HG03159 (cell line): Measurements from ENCODE around the gene MVD.

Experiments
- ATAC-seq: cut with Tn5 transposase; IDR thresholded peaks from one replicate; pipeline ENCODE4 v1.9.1; 2021; ENCODE audit warnings: mild to moderate bottlenecking, moderate library complexity; ENCODE audit not compliant: unreplicated experiment

Gene MVD

GRCh38 chr16:88642881-88643643, 19.8 kb downstream of the MVD start:
- ATAC-seq: no peak

GRCh38 chr16:88640498-88641247, 22.2 kb downstream of the MVD start:
- no peak for ATAC-seq

GRCh38 chr16:88640039-88640495, 22.8 kb downstream of the MVD start:
- no peak for ATAC-seq

- no peak for ATAC-seq
These were observed 23.5 kb downstream of the MVD start for GRCh38 chr16:88639231-88640038.

- ATAC-seq: no peak
These were observed 24.3 kb downstream of the MVD start, which contains the start of gene IL17C for GRCh38 chr16:88638323-88639230. Gene IL17C (plus strand): TSS chr16:88638572. CDS start chr16:88638642, 70 bp downstream.

GRCh38 chr16:88636488-88637265, 26.2 kb downstream of the MVD start:
- ATAC-seq: no peak

GRCh38 chr16:88635671-88636319, 27.1 kb downstream of the MVD start:
- no peak for ATAC-seq

- ATAC-seq: no peak
These were observed 27.8 kb downstream of the MVD start for GRCh38 chr16:88634994-88635670.

- ATAC-seq: peak; percentile 39
These were observed 28.5 kb downstream of the MVD start for GRCh38 chr16:88634141-88634993.

GRCh38 chr16:88633684-88634140, 29.2 kb downstream of the MVD start:
- ATAC-seq: peak; percentile 27

- ATAC-seq: no peak
These were observed 30.3 kb downstream of the MVD start for GRCh38 chr16:88632587-88632930.

- no peak for ATAC-seq
These were observed 30.8 kb downstream of the MVD start for GRCh38 chr16:88631920-88632586.

- ATAC-seq: no peak
These were observed 31.5 kb downstream of the MVD start for GRCh38 chr16:88631384-88631783.

- no peak for ATAC-seq
These were observed 31.9 kb downstream of the MVD start for GRCh38 chr16:88630941-88631340.

- no peak for ATAC-seq
These were observed 32.5 kb downstream of the MVD start for GRCh38 chr16:88630433-88630832.

- ATAC-seq: no peak
These were observed 33.1 kb downstream of the MVD start for GRCh38 chr16:88629835-88630234.

- ATAC-seq: no peak
These were observed 34.3 kb downstream of the MVD start for GRCh38 chr16:88628512-88628974.
